K562 (cell line): Measurements from ENCODE around the gene CRKL. TPM values are rescaled to one million over a fixed set of nuclear protein-coding genes. Genes with fewer than 3 reads are reported as not detected.

Experiments
- ATAC-seq: fragments of 200-7000 bp; cut with Tn5 transposase; 3 replicates; pipeline ENCODE4 v1.9.1; 2020; ENCODE audit warnings: moderate library complexity
- BruUV-seq: library from RNA; stranded (reverse); fragments of 400-500 nt; replicated peaks from 2 replicates; lab custom pipeline; 2021; lab: Mats Ljungman, UMichigan
- CTCF ChIA-PET: fragments of 300-600 bp; formaldehyde crosslinking; extraction: SDS; loops from one replicate; lab custom pipeline; 2021; ENCODE audit warnings: low intra/inter-chr PET ratio; lab: Yijun Ruan, JAX
- POLR2A ChIA-PET: fragments of 300-600, 350-650 bp; sonication (Branson Sonifier 250); formaldehyde crosslinking; extraction: SDS; loops from one replicate; lab custom pipeline; 2021; ENCODE audit warnings: antibody characterized with exemption, inconsistent platforms; lab: Yijun Ruan, JAX
- DNase-seq, 4 experiments: peaks; one replicate each; pipeline versions ENCODE4 v3.0.0 to v3.0.0-alpha.2; 2011 to 2018; ENCODE audit warnings: low spot score in 3 of 4, mixed read lengths in 3 of 4; ENCODE audit errors: extremely low read depth in 1 of 4
- FAIRE-seq: peaks from 2 replicates; lab custom pipeline; 2011; peaks lifted over from hg19 to GRCh38; lab: Jason Lieb, UNC
- H2AFZ ChIP-seq: 2 replicates; pipeline ENCODE4 v1.6.0; 2011; ENCODE audit warnings: low read depth, low read length, control low read depth, inconsistent platforms
- H3K27ac ChIP-seq: fragments of 200-600 bp; 3 replicates; pipeline ENCODE4 v1.8.0; 2011; ENCODE audit warnings: low read depth, mild to moderate bottlenecking, control low read depth, inconsistent platforms, low read length, moderate library complexity, mixed read lengths; ENCODE audit errors: extremely low read depth
- H3K27me3 ChIP-seq, 2 experiments: fragments of 300-600 bp in 1 of 2; 2 replicates in 1 of 2; 3 replicates in 1 of 2; pipeline versions ENCODE4 v1.6.0 to v1.8.0; 2011; ENCODE audit warnings: inconsistent platforms in 2 of 2, low read length in 2 of 2, mild to moderate bottlenecking in 1 of 2, mixed read lengths in 1 of 2, moderate library complexity in 1 of 2; ENCODE audit not compliant: control insufficient read depth in 2 of 2, insufficient read depth in 2 of 2
- H3K36me3 ChIP-seq: fragments of 300-600 bp; 3 replicates; pipeline ENCODE4 v1.8.0; 2011; ENCODE audit warnings: mild to moderate bottlenecking, low read length, inconsistent platforms; ENCODE audit not compliant: control insufficient read depth, insufficient read depth
- H3K4me1 ChIP-seq, 2 experiments: fragments of 200-600 bp in 1 of 2; replicated peaks in 1 of 2; 2 replicates in 1 of 2; 3 replicates in 1 of 2; pipeline versions ENCODE4 v1.5.1 to v1.8.0; 2011; ENCODE audit warnings: inconsistent platforms in 2 of 2, low read length in 2 of 2, mild to moderate bottlenecking in 1 of 2, mixed read lengths in 1 of 2, moderate library complexity in 1 of 2; ENCODE audit not compliant: control insufficient read depth in 2 of 2, insufficient read depth in 2 of 2
- H3K4me2 ChIP-seq: 2 replicates; pipeline ENCODE4 v1.6.1; 2011; ENCODE audit warnings: low read length, control low read depth, inconsistent platforms, mixed read lengths; ENCODE audit not compliant: insufficient read depth
- H3K4me3 ChIP-seq: fragments of 200-600 bp; sonication (generic), shearing (Covaris generic); 2 replicates; pipeline ENCODE4 v1.5.1; 2016; ENCODE audit warnings: control low read depth, inconsistent platforms
- H3K79me2 ChIP-seq: fragments of 200-600 bp; 3 replicates; pipeline ENCODE4 v1.8.0; 2011; ENCODE audit warnings: low read length, inconsistent platforms; ENCODE audit not compliant: control insufficient read depth, insufficient read depth
- H3K9ac ChIP-seq, 2 experiments: 2 replicates each; pipeline versions ENCODE4 v1.6.0 to v1.6.1; 2011; ENCODE audit warnings: low read depth in 2 of 2, low read length in 2 of 2, control low read depth in 1 of 2, inconsistent platforms in 1 of 2, mild to moderate bottlenecking in 1 of 2, mixed read lengths in 1 of 2; ENCODE audit not compliant: insufficient read depth in 1 of 2
- H3K9me1 ChIP-seq: one replicate; pipeline ENCODE4 v1.6.0; 2011; ENCODE audit warnings: inconsistent platforms, mild to moderate bottlenecking, low read length, moderate library complexity; ENCODE audit not compliant: control insufficient read depth, insufficient read depth
- H3K9me3 ChIP-seq: replicated peaks from 2 replicates; pipeline ENCODE4 v1.5.1; 2011; ENCODE audit warnings: low read depth, low read length, inconsistent platforms; ENCODE audit not compliant: control insufficient read depth, insufficient read depth
- H4K20me1 ChIP-seq: replicated peaks from 2 replicates; pipeline ENCODE4 v1.6.1; 2011; ENCODE audit warnings: low read length, inconsistent platforms, mixed read lengths; ENCODE audit not compliant: control insufficient read depth, insufficient read depth
- CHD2 ChIP-seq: IDR thresholded peaks from 2 replicates; pipeline ENCODE4 v1.6.1; 2011; ENCODE audit warnings: low read depth, low read length
- DIDO1 ChIP-seq: fragments of 450-650 bp; IDR thresholded peaks from 2 replicates; pipeline ENCODE4 v1.6.1; 2016; ENCODE audit warnings: low read depth, missing biosample characterization, missing genetic modification characterization
- HDAC6 ChIP-seq: IDR thresholded peaks from 2 replicates; pipeline ENCODE4 v1.6.1; 2012; ENCODE audit warnings: low read depth, mild to moderate bottlenecking, control low read depth, inconsistent platforms, low read length, moderate library complexity
- HSF4 ChIP-seq: fragments of 250-450 bp; sonication (Bioruptor Pico); IDR thresholded peaks from 2 replicates; pipeline ENCODE4 v2.1.2; 2022; ENCODE audit warnings: mild to moderate bottlenecking, moderate library complexity, borderline replicate concordance
- MYC ChIP-seq, 2 experiments: fragments of 250-450 bp in 1 of 2; sonication (Bioruptor Pico) in 1 of 2; IDR thresholded peaks; 2 replicates each; pipeline versions ENCODE4 v1.5.1 to v1.6.1; 2012 to 2021; ENCODE audit warnings: low read depth in 2 of 2, borderline replicate concordance in 1 of 2, improper control_type of control experiment in 1 of 2, low read length in 1 of 2, mild to moderate bottlenecking in 1 of 2, moderate library complexity in 1 of 2
- NFE2 ChIP-seq: IDR thresholded peaks from 2 replicates; pipeline ENCODE4 v1.6.1; 2014; ENCODE audit warnings: antibody characterized with exemption, low read depth
- SOX6 ChIP-seq: fragments of 450-650 bp; IDR thresholded peaks from 2 replicates; pipeline ENCODE4 v1.6.1; 2014; ENCODE audit warnings: mild to moderate bottlenecking
- TCF7L2 ChIP-seq: fragments of 150-350 bp; IDR thresholded peaks from 2 replicates; pipeline ENCODE4 v1.6.1; 2016; ENCODE audit warnings: low read depth, mild to moderate bottlenecking, low read length, moderate library complexity
- ZNF76 ChIP-seq: fragments of 250-450 bp; sonication (Bioruptor Pico); IDR thresholded peaks from 2 replicates; pipeline ENCODE4 v1.4.0; 2020; ENCODE audit warnings: mild to moderate bottlenecking, moderate library complexity, borderline replicate concordance
- ZNF766 ChIP-seq: fragments of 200-800 bp; sonication (Bioruptor generic); conservative IDR thresholded peaks from 2 replicates; pipeline ENCODE4 v1.6.1; 2016; ENCODE audit warnings: missing genetic modification characterization, missing compliant biosample characterization
- WGBS: fragments of 100-300 bp; shearing (Covaris generic); methylation state at CpG from one replicate; pipeline ENCODE4 v1.1.6; 2016; ENCODE audit warnings: low coverage, mixed read lengths; ENCODE audit not compliant: insufficient coverage; ENCODE audit errors: missing lambda C conversion rate; 5-methylcytosine and 5-hydroxymethylcytosine counted together
- in situ Hi-C: fragments of 300-500 bp; cut with MboI; formaldehyde crosslinking; loops from 4 replicates; pipeline ENCODE4 v1.15.0; 2018; ENCODE audit warnings: inconsistent platforms, mixed read lengths
- intact Hi-C: fragments of 100-400 bp; cut with micrococcal nuclease; formaldehyde crosslinking; loops from 2 replicates; pipeline ENCODE4 v1.14.2; 2022
- polyA plus RNA-seq, 8 experiments: library from polyadenylated mRNA; depleted of rRNA in 4 of 8; stranded (reverse) in 5 of 8; unstranded in 3 of 8; fragments of >200 nt; fragmentation: Nextera tagmentation in 2 of 8; fragmentation: Illumina TruSeq in 1 of 8; extraction: Ambion mirVana in 2 of 8; extraction: Trizol in 1 of 8; gene quantifications; 2 replicates each; pipeline versions ENCODE4 v1.2.1 to v1.2.3, GENCODE V29; 2011 to 2014; ENCODE audit warnings: inconsistent platforms in 1 of 8, missing spikeins in 1 of 8
- total RNA-seq, 7 experiments: library from RNA; depleted of rRNA in 6 of 7; stranded (reverse); fragments of >200 nt in 6 of 7; fragmentation: Illumina TruSeq in 2 of 7; extraction: Trizol in 2 of 7; gene quantifications; 2 replicates each; pipeline versions ENCODE4 v1.2.1 to v1.2.3, GENCODE V29; 2011 to 2021; ENCODE audit warnings: low replicate concordance in 1 of 7
- TF ChIP-seq, protein P1 (sequence below): fragments of 250-450 bp; sonication (Bioruptor Pico); IDR thresholded peaks from 2 replicates; pipeline ENCODE4 v1.8.0; 2022; ENCODE audit warnings: inconsistent platforms
- TF ChIP-seq, protein P2 (sequence below): sonication (generic); formaldehyde crosslinking; IDR thresholded peaks from 2 replicates; pipeline ENCODE4 v1.8.1; 2023; ENCODE audit warnings: mild to moderate bottlenecking, missing genetic modification reagents
- TF ChIP-seq, protein P3 (sequence below): sonication (generic); formaldehyde crosslinking; IDR thresholded peaks from 2 replicates; pipeline ENCODE4 v1.8.1; 2023; ENCODE audit warnings: mild to moderate bottlenecking, missing genetic modification reagents

CRKL gene
- total and polyA plus RNA-seq, 9 of the 15 experiments (the other 6 are each of a cell fraction or from before 2014, with no cell fraction given): 100 to 263 (median 124) TPM

DNA sequence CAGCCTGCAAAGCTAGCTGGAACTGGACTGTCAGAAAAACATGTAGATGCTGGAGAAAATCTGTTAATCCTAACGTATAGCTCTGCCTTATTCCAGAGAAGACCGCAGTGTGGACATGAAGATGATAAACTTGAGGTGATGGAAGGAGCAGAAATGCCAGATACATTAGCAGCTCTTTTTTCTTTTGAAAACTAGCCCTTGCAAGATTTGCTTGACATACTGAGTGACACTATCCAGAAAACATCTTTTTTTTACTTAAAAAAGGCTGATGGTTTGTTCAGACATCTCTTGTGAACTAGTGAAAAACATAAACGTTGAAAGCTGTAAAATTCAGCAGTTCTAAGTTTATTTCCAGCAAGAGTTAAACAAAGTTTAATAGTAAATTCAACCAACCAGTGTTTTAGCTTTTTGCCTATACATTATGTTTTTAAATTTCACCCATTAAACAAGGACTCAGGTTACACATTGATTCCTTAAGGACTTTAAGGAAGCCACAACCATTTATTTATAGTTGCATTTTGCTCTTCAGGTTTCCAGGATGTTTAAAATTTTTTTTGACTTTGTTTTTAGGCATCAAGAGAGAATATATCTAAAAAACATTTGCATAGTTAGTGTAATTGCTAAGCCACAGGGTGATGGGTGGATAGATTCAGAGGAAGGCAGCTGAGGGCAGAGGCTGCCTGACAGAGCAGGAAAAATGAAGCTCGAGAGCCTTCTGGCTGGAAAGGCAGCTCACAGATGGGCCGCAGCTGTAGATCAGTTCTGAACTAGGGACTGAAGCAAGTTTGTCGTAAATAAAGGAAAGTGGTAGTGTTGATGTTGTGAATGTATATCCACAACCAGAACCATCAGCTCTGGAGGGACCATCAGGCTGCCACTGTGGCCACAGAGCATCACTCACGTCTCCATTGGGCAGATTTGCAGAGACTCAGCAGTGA, 48.9 kb upstream of the CRKL start:
- peak in 1 of 4 experiments; percentile 41 for DNase-seq
- H3K9me3 ChIP-seq: no peaks in the 10 kb centered on the region
- peaks cover 59% of the 10 kb centered on the region for H3K36me3 ChIP-seq
- BruUV-seq: no TSS peak
- H3K27me3 ChIP-seq: no peaks in the 10 kb centered on the region
- H3K79me2 ChIP-seq: peaks cover 48% of the 10 kb centered on the region
- 58% methylated on average over 7 of the region's 7 CpGs for WGBS
- H3K9me1 ChIP-seq: peaks cover 15% of the 10 kb centered on the region
- ChIA-PET CTCF (no interaction called here), POLR2A (interaction anchor here (0.5 to 11.8 kb wide), 52 partner anchors 8 to 1070 kb away, joined by 3 to 172 read pairs (median 4); partner anchors contain the start of genes CRKL, LZTR1, PI4KA and SNAP29)
- no peak for ATAC-seq
- peak overlapping the region; percentile 82 for H3K4me2 ChIP-seq
- FAIRE-seq: no peak
- in situ Hi-C loops: no loop called here
- H3K9ac ChIP-seq: peak overlapping the region; percentile 52 to 59
- peak overlapping the region; percentile 74 for H3K27ac ChIP-seq
- no peak overlapping the region; the same call in 1 of the 2 replicates for H3K4me3 ChIP-seq
- peaks cover 55 to 56% of the 10 kb centered on the region in 2 experiments for H3K4me1 ChIP-seq
- intact Hi-C loops: loop anchor here (5.0 kb wide), 1 partner anchor 94 kb away; no protein-coding TSS in a partner anchor
- peak overlapping the region; percentile 63 for H2AFZ ChIP-seq
- 0 out of 2 replicates have a peak, but pooled peaks cover 5% of the 10 kb centered on the region for H4K20me1 ChIP-seq
- TF ChIP-seq ZNF766 (CRISPR knock-in tag): no peak
- no peak for TF ChIP-seq NFE2
- TF ChIP-seq ZNF76 (CRISPR knock-in tag): no peak
- no peak for TF ChIP-seq CHD2
- TF ChIP-seq HSF4: no peak
- TF ChIP-seq DIDO1 (tag): no peak
- TF ChIP-seq, protein P1, sequence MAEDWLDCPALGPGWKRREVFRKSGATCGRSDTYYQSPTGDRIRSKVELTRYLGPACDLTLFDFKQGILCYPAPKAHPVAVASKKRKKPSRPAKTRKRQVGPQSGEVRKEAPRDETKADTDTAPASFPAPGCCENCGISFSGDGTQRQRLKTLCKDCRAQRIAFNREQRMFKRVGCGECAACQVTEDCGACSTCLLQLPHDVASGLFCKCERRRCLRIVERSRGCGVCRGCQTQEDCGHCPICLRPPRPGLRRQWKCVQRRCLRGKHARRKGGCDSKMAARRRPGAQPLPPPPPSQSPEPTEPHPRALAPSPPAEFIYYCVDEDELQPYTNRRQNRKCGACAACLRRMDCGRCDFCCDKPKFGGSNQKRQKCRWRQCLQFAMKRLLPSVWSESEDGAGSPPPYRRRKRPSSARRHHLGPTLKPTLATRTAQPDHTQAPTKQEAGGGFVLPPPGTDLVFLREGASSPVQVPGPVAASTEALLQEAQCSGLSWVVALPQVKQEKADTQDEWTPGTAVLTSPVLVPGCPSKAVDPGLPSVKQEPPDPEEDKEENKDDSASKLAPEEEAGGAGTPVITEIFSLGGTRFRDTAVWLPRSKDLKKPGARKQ (CRISPR knock-in tag): no peak
- no peak for TF ChIP-seq SOX6
- no peak for TF ChIP-seq TCF7L2
- TF ChIP-seq, protein P2, sequence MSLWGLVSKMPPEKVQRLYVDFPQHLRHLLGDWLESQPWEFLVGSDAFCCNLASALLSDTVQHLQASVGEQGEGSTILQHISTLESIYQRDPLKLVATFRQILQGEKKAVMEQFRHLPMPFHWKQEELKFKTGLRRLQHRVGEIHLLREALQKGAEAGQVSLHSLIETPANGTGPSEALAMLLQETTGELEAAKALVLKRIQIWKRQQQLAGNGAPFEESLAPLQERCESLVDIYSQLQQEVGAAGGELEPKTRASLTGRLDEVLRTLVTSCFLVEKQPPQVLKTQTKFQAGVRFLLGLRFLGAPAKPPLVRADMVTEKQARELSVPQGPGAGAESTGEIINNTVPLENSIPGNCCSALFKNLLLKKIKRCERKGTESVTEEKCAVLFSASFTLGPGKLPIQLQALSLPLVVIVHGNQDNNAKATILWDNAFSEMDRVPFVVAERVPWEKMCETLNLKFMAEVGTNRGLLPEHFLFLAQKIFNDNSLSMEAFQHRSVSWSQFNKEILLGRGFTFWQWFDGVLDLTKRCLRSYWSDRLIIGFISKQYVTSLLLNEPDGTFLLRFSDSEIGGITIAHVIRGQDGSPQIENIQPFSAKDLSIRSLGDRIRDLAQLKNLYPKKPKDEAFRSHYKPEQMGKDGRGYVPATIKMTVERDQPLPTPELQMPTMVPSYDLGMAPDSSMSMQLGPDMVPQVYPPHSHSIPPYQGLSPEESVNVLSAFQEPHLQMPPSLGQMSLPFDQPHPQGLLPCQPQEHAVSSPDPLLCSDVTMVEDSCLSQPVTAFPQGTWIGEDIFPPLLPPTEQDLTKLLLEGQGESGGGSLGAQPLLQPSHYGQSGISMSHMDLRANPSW: peak; percentile 13
- TF ChIP-seq HDAC6: no peak
- TF ChIP-seq MYC (IDR thresholded peaks at IDR 0.05; ENCODE audit: low read depth, low read length): 0 out of 2 replicates have a peak, but pooled peaks have one; percentile 4
- TF ChIP-seq MYC (CRISPR knock-in tag; IDR thresholded peaks at IDR 0.05; ENCODE audit: borderline replicate concordance, low read depth): no peak
- TF ChIP-seq, protein P3, sequence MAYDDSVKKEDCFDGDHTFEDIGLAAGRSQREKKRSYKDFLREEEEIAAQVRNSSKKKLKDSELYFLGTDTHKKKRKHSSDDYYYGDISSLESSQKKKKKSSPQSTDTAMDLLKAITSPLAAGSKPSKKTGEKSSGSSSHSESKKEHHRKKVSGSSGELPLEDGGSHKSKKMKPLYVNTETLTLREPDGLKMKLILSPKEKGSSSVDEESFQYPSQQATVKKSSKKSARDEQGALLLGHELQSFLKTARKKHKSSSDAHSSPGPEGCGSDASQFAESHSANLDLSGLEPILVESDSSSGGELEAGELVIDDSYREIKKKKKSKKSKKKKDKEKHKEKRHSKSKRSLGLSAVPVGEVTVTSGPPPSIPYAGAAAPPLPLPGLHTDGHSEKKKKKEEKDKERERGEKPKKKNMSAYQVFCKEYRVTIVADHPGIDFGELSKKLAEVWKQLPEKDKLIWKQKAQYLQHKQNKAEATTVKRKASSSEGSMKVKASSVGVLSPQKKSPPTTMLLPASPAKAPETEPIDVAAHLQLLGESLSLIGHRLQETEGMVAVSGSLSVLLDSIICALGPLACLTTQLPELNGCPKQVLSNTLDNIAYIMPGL (CRISPR knock-in tag): 0 out of 2 replicates have a peak, but pooled peaks have one; percentile 45
